ENCODE results near the gene QRICH1.

The QRICH1 gene

GRCh38 chr3:48997102-48997635, 96.7 kb downstream of the QRICH1 start:
- TF ChIP-seq CTCF (IDR thresholded peaks at IDR 0.05; ENCODE audit: insufficient read depth, low read length, poor library complexity, severe bottlenecking), result no peak

GRCh38 chr3:48996640-48997039, 97.2 kb downstream of the QRICH1 start:
- Histone ChIP-seq H3K36me3 (ENCODE audit: control insufficient read depth, insufficient read depth, low read length) (peaks cover 8% of the 10 kb centered on the region), H3K4me3 (replicated peaks; ENCODE audit: low read depth, low read length) (no peak overlapping the region), H3K27me3 (replicated peaks; ENCODE audit: control insufficient read depth, insufficient read depth, low read length) (no peaks in the 10 kb centered on the region)
- DNase-seq (ENCODE audit: extremely low read depth, insufficient read length), result no peak
- TF ChIP-seq CTCF (IDR thresholded peaks at IDR 0.05; ENCODE audit: insufficient read depth, low read length, poor library complexity, severe bottlenecking), result no peak

More at GRCh38 chr3:48997102-48997635, 96.7 kb downstream of the QRICH1 start:
- peaks cover 8% of the 10 kb centered on the region for H3K36me3 ChIP-seq (ENCODE audit: control insufficient read depth, insufficient read depth, low read length)
- no peaks in the 10 kb centered on the region for H3K27me3 ChIP-seq (replicated peaks; ENCODE audit: control insufficient read depth, insufficient read depth, low read length)
- no peak overlapping the region for H3K4me3 ChIP-seq (replicated peaks; ENCODE audit: low read depth, low read length)
- no peak for DNase-seq (ENCODE audit: extremely low read depth, insufficient read length)

GRCh38 chr3:48993834-48994233, 100.0 kb downstream of the QRICH1 start:
- H3K27me3 ChIP-seq (replicated peaks; ENCODE audit: control insufficient read depth, insufficient read depth, low read length), result no peaks in the 10 kb centered on the region
- DNase-seq (ENCODE audit: extremely low read depth, insufficient read length), result no peak
- H3K4me3 ChIP-seq (replicated peaks; ENCODE audit: low read depth, low read length), result no peak overlapping the region
- H3K36me3 ChIP-seq (ENCODE audit: control insufficient read depth, insufficient read depth, low read length), result peaks cover 8% of the 10 kb centered on the region
- TF ChIP-seq CTCF (IDR thresholded peaks at IDR 0.05; ENCODE audit: insufficient read depth, low read length, poor library complexity, severe bottlenecking), result no peak

GRCh38 chr3:48991851-48992545, 101.9 kb downstream of the QRICH1 start:
- DNase-seq (ENCODE audit: extremely low read depth, insufficient read length), result no peak
- H3K4me3 ChIP-seq (replicated peaks; ENCODE audit: low read depth, low read length), result no peak overlapping the region
- H3K27me3 ChIP-seq (replicated peaks; ENCODE audit: control insufficient read depth, insufficient read depth, low read length), result no peaks in the 10 kb centered on the region
- TF ChIP-seq CTCF (IDR thresholded peaks at IDR 0.05; ENCODE audit: insufficient read depth, low read length, poor library complexity, severe bottlenecking), result no peak
- peaks cover 6% of the 10 kb centered on the region for H3K36me3 ChIP-seq (ENCODE audit: control insufficient read depth, insufficient read depth, low read length)

- Histone ChIP-seq H3K4me3 (replicated peaks; ENCODE audit: low read depth, low read length) (peak overlapping the region; percentile 80), H3K36me3 (ENCODE audit: control insufficient read depth, insufficient read depth, low read length) (peaks cover 6% of the 10 kb centered on the region), H3K27me3 (replicated peaks; ENCODE audit: control insufficient read depth, insufficient read depth, low read length) (no peaks in the 10 kb centered on the region)
- DNase-seq (ENCODE audit: extremely low read depth, insufficient read length), result no peak
- TF ChIP-seq CTCF (IDR thresholded peaks at IDR 0.05; ENCODE audit: insufficient read depth, low read length, poor library complexity, severe bottlenecking), result no peak
Measured at GRCh38 chr3:48990636-48991469, 103.0 kb downstream of the QRICH1 start.

Measured in GM06990 (cell line).